Upper lobe of left lung (tissue), 4 donors: Measurements from ENCODE around the gene RAP1GAP.

ENCODE experiments used
- EP300 ChIP-seq, 4 donors: sonication (generic); formaldehyde crosslinking; IDR thresholded peaks; one replicate each; pipeline ENCODE4 v1.5.1; 2017; ENCODE audit warnings: antibody characterized with exemption in 4 of 4, control low read depth in 2 of 4
- POLR2A ChIP-seq, 4 donors: fragments of 450-650 bp; IDR thresholded peaks; one replicate each; pipeline ENCODE4 v1.5.1; 2016 to 2017; ENCODE audit warnings: antibody characterized with exemption in 4 of 4, mild to moderate bottlenecking in 2 of 4
- POLR2AphosphoS5 ChIP-seq, 2 donors: sonication (generic); formaldehyde crosslinking; IDR thresholded peaks; one replicate each; pipeline ENCODE4 v1.5.1; 2017; ENCODE audit warnings: antibody characterized with exemption in 2 of 2
- TF ChIP-seq, protein P1 (sequence below), 6 experiments: fragments of 450-650 bp in 4 of 6; fragments of 200-600 bp in 2 of 6; sonication (generic) in 2 of 6; IDR thresholded peaks; one replicate each; pipeline ENCODE4 v1.5.1; 2016 to 2019; ENCODE audit warnings: antibody characterized with exemption in 6 of 6

- TF ChIP-seq, protein P1, sequence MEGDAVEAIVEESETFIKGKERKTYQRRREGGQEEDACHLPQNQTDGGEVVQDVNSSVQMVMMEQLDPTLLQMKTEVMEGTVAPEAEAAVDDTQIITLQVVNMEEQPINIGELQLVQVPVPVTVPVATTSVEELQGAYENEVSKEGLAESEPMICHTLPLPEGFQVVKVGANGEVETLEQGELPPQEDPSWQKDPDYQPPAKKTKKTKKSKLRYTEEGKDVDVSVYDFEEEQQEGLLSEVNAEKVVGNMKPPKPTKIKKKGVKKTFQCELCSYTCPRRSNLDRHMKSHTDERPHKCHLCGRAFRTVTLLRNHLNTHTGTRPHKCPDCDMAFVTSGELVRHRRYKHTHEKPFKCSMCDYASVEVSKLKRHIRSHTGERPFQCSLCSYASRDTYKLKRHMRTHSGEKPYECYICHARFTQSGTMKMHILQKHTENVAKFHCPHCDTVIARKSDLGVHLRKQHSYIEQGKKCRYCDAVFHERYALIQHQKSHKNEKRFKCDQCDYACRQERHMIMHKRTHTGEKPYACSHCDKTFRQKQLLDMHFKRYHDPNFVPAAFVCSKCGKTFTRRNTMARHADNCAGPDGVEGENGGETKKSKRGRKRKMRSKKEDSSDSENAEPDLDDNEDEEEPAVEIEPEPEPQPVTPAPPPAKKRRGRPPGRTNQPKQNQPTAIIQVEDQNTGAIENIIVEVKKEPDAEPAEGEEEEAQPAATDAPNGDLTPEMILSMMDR (IDR thresholded peaks at IDR 0.05) = no peak
- TF ChIP-seq POLR2AphosphoS5 (IDR thresholded peaks at IDR 0.05) (no peak), POLR2A (IDR thresholded peaks at IDR 0.05) (no peak), EP300 (IDR thresholded peaks at IDR 0.05) (no peak)
Observed at GRCh38 chr1:21655748-21656147, 13.4 kb downstream of the RAP1GAP start.
